Stimulated activated CD8-positive, alpha-beta memory T cell treated with anti-CD3 and anti-CD28 coated beads, Interleukin-4, amount 100 ng/mL, for 48 hours (primary cell): Measurements from ENCODE around the gene IKZF3.
"Not testable (repeated sequence)": the region's sequence is repeated elsewhere in the genome, so short reads cannot be mapped to it uniquely, and the experiment has no call there.

Experiments
- DNase-seq: peaks from one replicate; pipeline ENCODE4 v3.0.0-alpha.2; 2020

IKZF3 gene

DNA sequence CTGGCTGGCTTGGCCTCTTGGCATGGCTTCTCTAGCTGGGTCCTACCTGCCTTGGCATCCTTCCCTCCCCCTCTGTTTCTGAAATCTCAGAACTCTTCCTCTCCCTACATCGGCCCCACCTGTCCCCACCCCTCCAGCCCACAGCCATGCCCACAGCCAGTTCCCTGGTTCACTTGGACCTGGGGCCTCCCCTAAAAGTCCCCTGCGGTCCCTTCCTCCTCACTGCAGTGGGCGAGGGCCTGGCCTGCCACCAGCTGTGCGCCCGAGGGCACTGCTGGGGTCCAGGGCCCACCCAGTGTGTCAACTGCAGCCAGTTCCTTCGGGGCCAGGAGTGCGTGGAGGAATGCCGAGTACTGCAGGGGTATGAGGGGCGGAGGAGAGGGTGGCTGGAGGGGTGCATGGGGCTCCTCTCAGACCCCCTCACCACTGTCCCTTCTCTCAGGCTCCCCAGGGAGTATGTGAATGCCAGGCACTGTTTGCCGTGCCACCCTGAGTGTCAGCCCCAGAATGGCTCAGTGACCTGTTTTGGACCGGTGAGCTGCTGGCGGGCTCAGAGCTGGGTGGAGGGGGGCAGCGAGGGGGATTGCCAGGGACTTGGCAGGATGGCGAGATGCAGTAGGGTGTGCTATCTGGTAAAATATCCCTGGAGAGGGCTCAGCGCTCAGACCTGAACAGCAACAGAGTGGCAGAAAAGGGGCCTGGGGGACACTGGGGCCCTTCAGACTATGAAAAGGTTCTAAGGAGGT, 147.9 kb downstream of the IKZF3 start:
- DNase-seq = no peak

DNA sequence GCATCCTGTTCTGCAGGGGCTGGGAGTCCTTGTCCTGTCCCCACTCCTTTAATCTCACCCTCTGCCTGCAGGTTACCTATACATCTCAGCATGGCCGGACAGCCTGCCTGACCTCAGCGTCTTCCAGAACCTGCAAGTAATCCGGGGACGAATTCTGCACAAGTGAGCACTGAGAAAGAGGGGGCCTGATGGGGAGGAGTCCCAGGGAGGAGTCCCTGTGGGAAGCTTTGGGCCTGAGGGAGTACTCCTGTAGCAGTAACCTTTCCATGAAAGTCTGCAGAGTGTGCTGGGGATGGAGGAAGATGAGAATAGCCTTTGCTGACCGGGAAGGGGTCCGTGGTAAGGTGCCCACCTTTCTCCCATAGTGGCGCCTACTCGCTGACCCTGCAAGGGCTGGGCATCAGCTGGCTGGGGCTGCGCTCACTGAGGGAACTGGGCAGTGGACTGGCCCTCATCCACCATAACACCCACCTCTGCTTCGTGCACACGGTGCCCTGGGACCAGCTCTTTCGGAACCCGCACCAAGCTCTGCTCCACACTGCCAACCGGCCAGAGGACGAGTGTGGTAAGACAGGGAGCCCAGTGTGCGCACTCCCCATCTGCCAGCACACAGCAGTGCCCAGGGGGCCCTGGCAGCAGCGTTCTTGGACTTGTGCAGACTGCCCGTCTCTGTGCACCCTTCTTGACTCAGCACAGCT, 148.6 kb downstream of the IKZF3 start:
- DNase-seq = no peak

DNA sequence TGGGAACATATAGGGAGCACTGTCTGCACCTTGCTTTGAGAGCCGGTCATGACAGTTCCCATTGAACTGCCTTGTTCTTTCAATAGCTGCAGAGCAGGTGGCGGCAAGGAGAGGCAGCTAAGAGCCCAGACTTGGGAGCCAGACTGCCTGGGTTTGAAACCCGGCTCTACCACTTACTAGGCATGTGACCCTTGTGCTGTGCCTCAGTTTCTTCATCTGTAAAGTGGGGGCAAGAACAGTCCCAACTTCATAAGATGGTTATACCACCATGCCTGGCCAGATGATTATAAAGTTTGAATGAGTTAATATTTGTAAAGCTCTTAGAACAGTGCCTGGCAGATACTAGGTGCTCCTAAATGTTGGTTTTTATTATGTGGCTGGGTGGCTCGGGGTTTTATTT, 149.9 kb downstream of the IKZF3 start:
- no peak for DNase-seq

DNA sequence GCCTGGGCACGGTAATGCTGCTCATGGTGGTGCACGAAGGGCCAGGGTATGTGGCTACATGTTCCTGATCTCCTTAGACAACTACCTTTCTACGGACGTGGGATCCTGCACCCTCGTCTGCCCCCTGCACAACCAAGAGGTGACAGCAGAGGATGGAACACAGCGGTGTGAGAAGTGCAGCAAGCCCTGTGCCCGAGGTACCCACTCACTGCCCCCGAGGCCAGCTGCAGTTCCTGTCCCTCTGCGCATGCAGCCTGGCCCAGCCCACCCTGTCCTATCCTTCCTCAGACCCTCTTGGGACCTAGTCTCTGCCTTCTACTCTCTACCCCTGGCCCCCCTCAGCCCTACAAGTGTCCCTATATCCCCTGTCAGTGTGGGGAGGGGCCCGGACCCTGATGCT, 152.3 kb downstream of the IKZF3 start:
- DNase-seq = no peak

DNA sequence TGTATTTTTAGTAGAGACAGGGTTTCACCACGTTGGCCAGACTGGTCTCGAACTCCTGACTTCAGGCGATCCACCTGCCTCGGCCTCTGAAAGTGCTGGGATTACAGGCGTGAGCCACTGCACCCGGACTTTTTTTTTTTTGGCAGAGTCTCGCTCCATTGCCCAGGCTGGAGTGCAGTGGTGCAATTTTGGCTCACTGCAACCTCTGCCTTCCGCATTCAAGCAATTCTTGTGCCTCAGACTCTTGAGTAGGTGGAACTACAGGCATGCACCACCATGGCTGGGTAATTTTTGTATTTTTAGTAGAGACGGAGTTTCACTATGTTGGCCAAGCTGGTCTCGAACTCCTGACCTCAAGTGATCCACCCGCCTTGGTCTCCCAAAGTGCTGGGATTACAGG, 153.0 kb downstream of the IKZF3 start:
- DNase-seq = not testable (repeated sequence)

DNA sequence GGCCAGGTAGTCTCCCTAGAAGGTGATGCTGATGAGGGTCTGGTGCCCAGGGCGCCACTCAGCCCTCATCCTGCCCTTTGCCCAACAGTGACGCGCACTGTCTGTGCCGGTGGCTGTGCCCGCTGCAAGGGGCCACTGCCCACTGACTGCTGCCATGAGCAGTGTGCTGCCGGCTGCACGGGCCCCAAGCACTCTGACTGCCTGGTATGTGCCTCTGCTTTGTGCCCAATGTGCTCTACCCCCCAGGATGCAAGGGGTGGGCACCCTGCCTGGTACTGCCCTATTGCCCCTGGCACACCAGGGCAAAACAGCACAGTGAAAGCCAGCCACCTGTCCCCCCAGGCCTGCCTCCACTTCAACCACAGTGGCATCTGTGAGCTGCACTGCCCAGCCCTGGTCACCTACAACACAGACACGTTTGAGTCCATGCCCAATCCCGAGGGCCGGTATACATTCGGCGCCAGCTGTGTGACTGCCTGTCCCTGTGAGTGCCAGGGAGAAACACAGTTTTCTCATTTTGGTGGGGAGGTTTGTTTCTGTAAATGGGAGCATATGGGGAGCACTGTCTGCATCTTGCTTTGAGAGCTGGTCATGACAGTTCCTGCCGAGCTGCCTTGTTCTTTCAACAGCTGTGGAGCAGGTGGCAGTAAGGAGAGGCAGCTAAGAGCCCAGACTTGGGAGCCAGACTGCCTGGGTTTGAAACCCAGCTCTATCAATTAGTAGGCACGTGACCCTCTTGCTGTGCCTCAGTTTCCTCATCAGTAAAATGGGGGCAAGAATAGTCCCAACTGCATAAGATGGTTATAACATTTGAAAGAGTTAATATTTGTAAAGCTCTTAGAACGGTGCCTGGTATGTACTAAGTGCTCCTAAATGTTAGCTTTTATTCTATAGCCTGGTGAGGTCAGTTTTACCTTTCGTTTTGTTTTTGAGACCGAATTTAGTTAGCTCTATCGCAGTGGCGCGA, 153.8 kb downstream of the IKZF3 start:
- no peak for DNase-seq

DNA sequence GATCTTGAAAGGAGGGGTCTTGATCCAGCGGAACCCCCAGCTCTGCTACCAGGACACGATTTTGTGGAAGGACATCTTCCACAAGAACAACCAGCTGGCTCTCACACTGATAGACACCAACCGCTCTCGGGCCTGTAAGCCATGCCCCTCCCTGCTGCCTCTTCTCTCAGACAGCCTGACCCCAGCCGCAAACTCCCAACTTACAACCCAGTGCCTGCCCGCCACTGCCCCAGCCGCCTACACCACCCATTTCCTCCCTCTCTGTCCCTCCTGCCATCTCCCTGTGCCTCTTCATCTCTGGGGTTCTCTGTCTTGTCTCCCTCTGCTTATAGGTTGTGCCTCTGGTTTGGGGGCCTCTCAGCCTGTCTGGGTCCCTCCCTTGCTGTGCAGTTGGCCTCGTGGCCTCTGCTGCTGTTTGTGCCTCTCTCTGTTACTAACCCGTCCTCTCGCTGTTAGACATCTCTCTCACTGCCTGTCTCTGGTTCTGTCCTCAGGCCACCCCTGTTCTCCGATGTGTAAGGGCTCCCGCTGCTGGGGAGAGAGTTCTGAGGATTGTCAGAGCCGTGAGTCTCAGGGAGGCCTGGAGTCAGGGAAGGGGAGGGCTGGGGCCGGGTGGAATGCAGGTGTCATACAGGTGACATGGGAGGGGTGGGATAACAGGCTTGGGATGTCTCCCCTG, 154.7 kb downstream of the IKZF3 start:
- DNase-seq = no peak
